ENCODE data around the gene SERPIND1. TPM values are rescaled to one million over a fixed set of nuclear protein-coding genes. Genes with fewer than 3 reads are reported as not detected.

The SERPIND1 gene
- total and polyA plus RNA-seq, 10 of the 15 experiments (the other 5 are each of a cell fraction or from before 2014, with no cell fraction given): 0.08 to 0.85 (median 0.38) TPM; not detected in 1

DNA sequence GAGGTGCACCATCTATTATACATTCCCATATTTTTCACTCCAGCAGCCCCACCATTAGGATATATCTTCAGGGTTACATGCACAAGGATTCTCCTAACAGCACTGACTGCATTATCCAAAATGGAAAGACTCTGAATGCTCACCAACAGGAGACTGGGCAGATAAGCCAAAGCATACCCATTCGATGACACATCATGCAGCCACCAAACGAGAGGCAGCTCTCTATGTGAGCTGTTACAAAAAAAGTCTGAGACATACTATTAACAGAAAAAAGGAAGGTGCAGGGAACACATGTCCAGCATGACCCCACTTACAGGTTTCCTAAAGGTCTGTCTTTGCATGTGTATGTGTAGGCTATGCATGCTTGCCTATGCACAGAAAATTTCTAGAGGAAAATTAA, 12.4 kb upstream of the SERPIND1 start:
- TF ChIP-seq YBX1 (IDR thresholded peaks at IDR 0.05) (no peak), RB1 (IDR thresholded peaks at IDR 0.05; ENCODE audit: borderline replicate concordance) (no peak), YY1 (IDR thresholded peaks at IDR 0.05; ENCODE audit: low read depth, low read length) (no peak), PAX5 (IDR thresholded peaks at IDR 0.05; ENCODE audit: borderline replicate concordance, low read depth, low read length) (no peak), JUND (IDR thresholded peaks at IDR 0.05; ENCODE audit: low read depth, low read length) (no peak), CHD4 (IDR thresholded peaks at IDR 0.05) (no peak), TCF3 (IDR thresholded peaks at IDR 0.05; ENCODE audit: borderline replicate concordance, insufficient read depth, low read depth, low read length) (no peak), PML (IDR thresholded peaks at IDR 0.05; ENCODE audit: low read length) (no peak), EED (IDR thresholded peaks at IDR 0.05; ENCODE audit: low read depth) (no peak), NBN (IDR thresholded peaks at IDR 0.05) (no peak), HCFC1 (IDR thresholded peaks at IDR 0.05; ENCODE audit: low read length) (no peak), ZNF384 (IDR thresholded peaks at IDR 0.05; ENCODE audit: borderline replicate concordance, low read depth, low read length) (no peak), SREBF1 (IDR thresholded peaks at IDR 0.05; ENCODE audit: low read length) (no peak), DPF2 (IDR thresholded peaks at IDR 0.05) (no peak)
- TF ChIP-seq, protein P1, sequence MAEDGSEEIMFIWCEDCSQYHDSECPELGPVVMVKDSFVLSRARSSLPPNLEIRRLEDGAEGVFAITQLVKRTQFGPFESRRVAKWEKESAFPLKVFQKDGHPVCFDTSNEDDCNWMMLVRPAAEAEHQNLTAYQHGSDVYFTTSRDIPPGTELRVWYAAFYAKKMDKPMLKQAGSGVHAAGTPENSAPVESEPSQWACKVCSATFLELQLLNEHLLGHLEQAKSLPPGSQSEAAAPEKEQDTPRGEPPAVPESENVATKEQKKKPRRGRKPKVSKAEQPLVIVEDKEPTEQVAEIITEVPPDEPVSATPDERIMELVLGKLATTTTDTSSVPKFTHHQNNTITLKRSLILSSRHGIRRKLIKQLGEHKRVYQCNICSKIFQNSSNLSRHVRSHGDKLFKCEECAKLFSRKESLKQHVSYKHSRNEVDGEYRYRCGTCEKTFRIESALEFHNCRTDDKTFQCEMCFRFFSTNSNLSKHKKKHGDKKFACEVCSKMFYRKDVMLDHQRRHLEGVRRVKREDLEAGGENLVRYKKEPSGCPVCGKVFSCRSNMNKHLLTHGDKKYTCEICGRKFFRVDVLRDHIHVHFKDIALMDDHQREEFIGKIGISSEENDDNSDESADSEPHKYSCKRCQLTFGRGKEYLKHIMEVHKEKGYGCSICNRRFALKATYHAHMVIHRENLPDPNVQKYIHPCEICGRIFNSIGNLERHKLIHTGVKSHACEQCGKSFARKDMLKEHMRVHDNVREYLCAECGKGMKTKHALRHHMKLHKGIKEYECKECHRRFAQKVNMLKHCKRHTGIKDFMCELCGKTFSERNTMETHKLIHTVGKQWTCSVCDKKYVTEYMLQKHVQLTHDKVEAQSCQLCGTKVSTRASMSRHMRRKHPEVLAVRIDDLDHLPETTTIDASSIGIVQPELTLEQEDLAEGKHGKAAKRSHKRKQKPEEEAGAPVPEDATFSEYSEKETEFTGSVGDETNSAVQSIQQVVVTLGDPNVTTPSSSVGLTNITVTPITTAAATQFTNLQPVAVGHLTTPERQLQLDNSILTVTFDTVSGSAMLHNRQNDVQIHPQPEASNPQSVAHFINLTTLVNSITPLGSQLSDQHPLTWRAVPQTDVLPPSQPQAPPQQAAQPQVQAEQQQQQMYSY (CRISPR knock-in tag; IDR thresholded peaks at IDR 0.05): no peak
- TF ChIP-seq, protein P2, sequence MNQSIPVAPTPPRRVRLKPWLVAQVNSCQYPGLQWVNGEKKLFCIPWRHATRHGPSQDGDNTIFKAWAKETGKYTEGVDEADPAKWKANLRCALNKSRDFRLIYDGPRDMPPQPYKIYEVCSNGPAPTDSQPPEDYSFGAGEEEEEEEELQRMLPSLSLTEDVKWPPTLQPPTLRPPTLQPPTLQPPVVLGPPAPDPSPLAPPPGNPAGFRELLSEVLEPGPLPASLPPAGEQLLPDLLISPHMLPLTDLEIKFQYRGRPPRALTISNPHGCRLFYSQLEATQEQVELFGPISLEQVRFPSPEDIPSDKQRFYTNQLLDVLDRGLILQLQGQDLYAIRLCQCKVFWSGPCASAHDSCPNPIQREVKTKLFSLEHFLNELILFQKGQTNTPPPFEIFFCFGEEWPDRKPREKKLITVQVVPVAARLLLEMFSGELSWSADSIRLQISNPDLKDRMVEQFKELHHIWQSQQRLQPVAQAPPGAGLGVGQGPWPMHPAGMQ (IDR thresholded peaks at IDR 0.05; ENCODE audit: borderline replicate concordance): no peak
- Histone ChIP-seq H3K79me2 (ENCODE audit: control insufficient read depth, insufficient read depth, low read length) (no peaks in the 10 kb centered on the region), H3K4me1 (ENCODE audit: control insufficient read depth, insufficient read depth, low read length) (no peaks in the 10 kb centered on the region), H3K9me3 (replicated peaks; ENCODE audit: control insufficient read depth, insufficient read depth, low read length) (no peaks in the 10 kb centered on the region), H3K27ac (ENCODE audit: control insufficient read depth, insufficient read depth) (no peak overlapping the region), H3K9ac (ENCODE audit: control insufficient read depth, insufficient read depth, low read length) (no peak overlapping the region), H3K27me3 (replicated peaks in 1 of 2; ENCODE audit: control insufficient read depth in 2 of 2, insufficient read depth in 2 of 2, low read length in 1 of 2) (no peaks in the 10 kb centered on the region), H2AFZ (ENCODE audit: control insufficient read depth, low read depth, low read length) (no peak overlapping the region), H3K4me2 (ENCODE audit: control insufficient read depth, insufficient read depth) (no peak overlapping the region), H3K36me3 (ENCODE audit: control insufficient read depth in 2 of 2, insufficient read depth in 2 of 2, low read length in 1 of 2) (peaks cover 10 to 19% of the 10 kb centered on the region in 2 experiments; a peak in 3 of 4 replicates), H3K4me3 (no peak overlapping the region), H4K20me1 (ENCODE audit: control insufficient read depth, insufficient read depth) (no peaks in the 10 kb centered on the region)
- no peak for ATAC-seq
- ChIA-PET SMC1A (ENCODE audit: uncharacterized antibody, unreplicated experiment) (no interaction called here), CTCF (interaction anchor here (1.0 to 1.1 kb wide), 2 partner anchors 19 to 21 kb away, joined by 3 read pairs; no protein-coding TSS in a partner anchor), RAD21 (ENCODE audit: unreplicated experiment) (no interaction called here), POLR2A (no interaction called here)
- FAIRE-seq: no peak
- no TSS peak for BruUV-seq (replicated peaks)
- in situ Hi-C loops (cut with MboI): no loop called here
- DNase-seq (ENCODE audit: low read depth, low spot score): no peak
- WGBS (ENCODE audit: insufficient coverage, insufficient replicate concordance, low lambda C conversion rate, missing lambda C conversion rate): 80% methylated on average over 2 of the region's 2 CpGs
- intact Hi-C loops (cut with micrococcal nuclease; ENCODE audit: unreplicated experiment): no loop called here

Measured in GM12878 (cell line).